ENCODE measurements around the gene SCN3A.

DNA sequence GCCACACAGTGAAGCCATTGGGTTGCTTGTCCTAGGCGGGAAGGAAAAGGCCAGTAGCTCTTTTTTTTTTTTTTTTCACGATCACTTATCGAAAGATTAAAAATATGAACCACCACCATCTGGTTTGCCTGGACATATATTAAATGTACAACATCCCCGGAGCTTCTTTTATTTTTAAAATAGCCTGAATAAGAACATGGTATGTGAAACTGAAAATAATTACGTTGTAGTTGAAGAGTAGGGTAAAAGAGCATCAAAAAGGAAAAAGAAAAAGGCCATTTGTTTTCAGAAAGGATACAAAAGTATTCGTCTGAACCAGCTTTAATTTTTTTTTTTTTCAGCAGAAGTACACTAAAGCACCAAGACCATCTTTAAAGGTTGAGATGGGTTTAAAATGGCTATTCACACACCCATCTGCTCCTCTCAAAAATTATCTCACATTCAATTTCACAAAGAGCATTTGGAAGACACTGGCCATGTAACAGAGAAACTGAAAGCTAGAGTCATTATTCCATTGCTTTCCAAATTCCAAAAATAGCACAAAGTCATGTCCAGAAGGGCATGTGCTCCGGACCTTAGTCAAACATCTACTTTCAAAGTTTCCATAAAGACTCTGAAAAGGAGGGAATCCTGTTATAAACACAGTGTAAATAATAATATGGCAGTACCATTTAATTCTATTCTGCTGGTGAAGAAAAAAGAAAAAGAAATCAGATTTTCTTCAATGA is 82.9 kb downstream of the SCN3A start:
- no peak for TF ChIP-seq CTCF (CRISPR knock-in tag; IDR thresholded peaks at IDR 0.05)
- no peak for TF ChIP-seq MAZ (IDR thresholded peaks at IDR 0.05; ENCODE audit: borderline replicate concordance, low read depth, low read length)
- TF ChIP-seq MAZ (CRISPR knock-in tag; IDR thresholded peaks at IDR 0.05; ENCODE audit: low read depth), result no peak
- no peak for TF ChIP-seq ZNF225 (CRISPR knock-in tag; IDR thresholded peaks at IDR 0.05)
- TF ChIP-seq, protein P1, sequence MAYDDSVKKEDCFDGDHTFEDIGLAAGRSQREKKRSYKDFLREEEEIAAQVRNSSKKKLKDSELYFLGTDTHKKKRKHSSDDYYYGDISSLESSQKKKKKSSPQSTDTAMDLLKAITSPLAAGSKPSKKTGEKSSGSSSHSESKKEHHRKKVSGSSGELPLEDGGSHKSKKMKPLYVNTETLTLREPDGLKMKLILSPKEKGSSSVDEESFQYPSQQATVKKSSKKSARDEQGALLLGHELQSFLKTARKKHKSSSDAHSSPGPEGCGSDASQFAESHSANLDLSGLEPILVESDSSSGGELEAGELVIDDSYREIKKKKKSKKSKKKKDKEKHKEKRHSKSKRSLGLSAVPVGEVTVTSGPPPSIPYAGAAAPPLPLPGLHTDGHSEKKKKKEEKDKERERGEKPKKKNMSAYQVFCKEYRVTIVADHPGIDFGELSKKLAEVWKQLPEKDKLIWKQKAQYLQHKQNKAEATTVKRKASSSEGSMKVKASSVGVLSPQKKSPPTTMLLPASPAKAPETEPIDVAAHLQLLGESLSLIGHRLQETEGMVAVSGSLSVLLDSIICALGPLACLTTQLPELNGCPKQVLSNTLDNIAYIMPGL (CRISPR knock-in tag; IDR thresholded peaks at IDR 0.05; ENCODE audit: borderline replicate concordance in 1 of 2, low read depth in 1 of 2), result no peak
- TF ChIP-seq ZNF317 (CRISPR knock-in tag; IDR thresholded peaks at IDR 0.05), result no peak
- TF ChIP-seq EHMT2 (IDR thresholded peaks at IDR 0.05; ENCODE audit: borderline replicate concordance, low read depth, low read length), result no peak
- TF ChIP-seq ATF7 (IDR thresholded peaks at IDR 0.05), result no peak
- no peak for TF ChIP-seq ATF7 (CRISPR knock-in tag; IDR thresholded peaks at IDR 0.05)
- TF ChIP-seq MXD4 (CRISPR knock-in tag; IDR thresholded peaks at IDR 0.05), result no peak
- no peak for TF ChIP-seq SMYD3 (CRISPR knock-in tag; IDR thresholded peaks at IDR 0.05)
- no peak for TF ChIP-seq ZNF24 (IDR thresholded peaks at IDR 0.05)
- TF ChIP-seq PRDM4 (CRISPR knock-in tag; IDR thresholded peaks at IDR 0.05; ENCODE audit: borderline replicate concordance), result no peak
- no peak for TF ChIP-seq ESRRA (CRISPR knock-in tag; IDR thresholded peaks at IDR 0.05; ENCODE audit: low read depth)
- TF ChIP-seq PRPF4 (IDR thresholded peaks at IDR 0.05; ENCODE audit: low read depth, low read length, poor library complexity, severe bottlenecking), result no peak
- TF ChIP-seq, protein P2, sequence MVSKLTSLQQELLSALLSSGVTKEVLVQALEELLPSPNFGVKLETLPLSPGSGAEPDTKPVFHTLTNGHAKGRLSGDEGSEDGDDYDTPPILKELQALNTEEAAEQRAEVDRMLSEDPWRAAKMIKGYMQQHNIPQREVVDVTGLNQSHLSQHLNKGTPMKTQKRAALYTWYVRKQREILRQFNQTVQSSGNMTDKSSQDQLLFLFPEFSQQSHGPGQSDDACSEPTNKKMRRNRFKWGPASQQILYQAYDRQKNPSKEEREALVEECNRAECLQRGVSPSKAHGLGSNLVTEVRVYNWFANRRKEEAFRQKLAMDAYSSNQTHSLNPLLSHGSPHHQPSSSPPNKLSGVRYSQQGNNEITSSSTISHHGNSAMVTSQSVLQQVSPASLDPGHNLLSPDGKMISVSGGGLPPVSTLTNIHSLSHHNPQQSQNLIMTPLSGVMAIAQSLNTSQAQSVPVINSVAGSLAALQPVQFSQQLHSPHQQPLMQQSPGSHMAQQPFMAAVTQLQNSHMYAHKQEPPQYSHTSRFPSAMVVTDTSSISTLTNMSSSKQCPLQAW (CRISPR knock-in tag; IDR thresholded peaks at IDR 0.05), result no peak

All from HepG2 (cell line).